Rectal smooth muscle tissue (tissue), 1 donor: ENCODE results near the gene CMSS1.
A peak's percentile ranks its signal among the peaks of the same experiment; 100 is the strongest.
"Not testable (repeated sequence)": the region's sequence is repeated elsewhere in the genome, so short reads cannot be mapped to it uniquely, and the experiment has no call there.

Experiments
- H3K27ac ChIP-seq: one replicate; pipeline ENCODE4 v1.7.0; 2013; ENCODE audit warnings: low read depth, low read length, inconsistent platforms
- H3K27me3 ChIP-seq: one replicate; pipeline ENCODE4 v1.7.0; 2013; ENCODE audit warnings: low read length; ENCODE audit not compliant: control insufficient read depth, insufficient read depth
- H3K36me3 ChIP-seq: one replicate; pipeline ENCODE4 v1.7.0; 2013; ENCODE audit warnings: low read length; ENCODE audit not compliant: control insufficient read depth, insufficient read depth
- H3K4me1 ChIP-seq: one replicate; pipeline ENCODE4 v1.7.0; 2013; ENCODE audit warnings: low read length; ENCODE audit not compliant: control insufficient read depth, insufficient read depth
- H3K4me3 ChIP-seq: one replicate; pipeline ENCODE4 v1.7.0; 2013; ENCODE audit warnings: low read length
- H3K9ac ChIP-seq: one replicate; pipeline ENCODE4 v1.7.0; 2013; ENCODE audit warnings: low read length

Gene CMSS1

DNA sequence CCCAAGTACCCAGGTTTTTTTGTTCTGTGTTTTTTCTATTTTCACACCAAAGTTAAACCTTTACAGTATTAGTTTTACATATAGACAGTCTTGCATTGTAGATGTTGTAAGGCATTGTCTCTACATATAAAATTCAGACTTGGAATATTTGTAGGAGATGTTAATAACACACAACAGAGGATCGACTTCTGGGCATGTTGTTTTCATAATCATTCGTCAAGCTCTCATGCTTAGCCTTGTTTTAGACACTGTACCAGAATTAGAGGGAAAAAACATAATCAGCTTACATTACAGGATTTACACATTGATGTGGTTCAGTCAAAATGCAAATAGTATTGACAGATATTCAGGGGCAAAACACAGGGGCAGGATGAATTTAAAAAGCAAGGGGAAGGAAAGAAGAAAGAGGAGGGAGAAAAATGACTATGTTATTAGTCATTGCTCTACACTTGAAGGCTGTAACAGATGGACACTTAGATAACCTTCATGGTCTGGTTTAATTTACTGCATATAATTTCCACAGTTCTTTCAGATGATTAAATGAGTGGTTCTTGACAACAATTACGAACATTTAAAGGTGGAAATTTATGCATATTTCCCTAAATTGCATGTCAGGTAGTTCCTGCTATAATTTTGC lies 7.5 kb downstream of the CMSS1 start:
- Histone ChIP-seq H3K9ac (no peak overlapping the region), H3K27ac (no peak overlapping the region), H3K4me1 (no peaks in the 10 kb centered on the region), H3K36me3 (no peaks in the 10 kb centered on the region), H3K27me3 (no peaks in the 10 kb centered on the region), H3K4me3 (no peak overlapping the region)

DNA sequence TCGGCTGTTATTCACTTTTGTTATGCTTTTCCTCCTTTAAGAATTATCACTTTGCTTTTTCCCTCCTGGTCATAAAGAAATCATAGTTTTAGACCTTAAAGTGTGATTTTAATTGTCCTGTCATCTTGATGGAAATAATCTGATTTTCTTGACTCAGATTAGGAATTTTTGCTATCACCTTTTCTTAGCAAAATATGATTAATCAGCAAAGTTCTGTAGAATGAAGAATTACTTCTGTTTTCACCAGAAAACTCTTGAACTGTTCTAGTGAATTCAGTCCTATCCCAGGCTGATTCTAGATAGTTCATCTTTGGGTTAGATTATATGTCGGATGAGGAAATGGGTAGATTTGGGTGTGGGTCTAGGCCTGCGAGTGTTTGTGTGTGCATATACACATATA lies 12.2 kb downstream of the CMSS1 start:
- Histone ChIP-seq H3K27me3 (no peaks in the 10 kb centered on the region), H3K4me1 (no peaks in the 10 kb centered on the region), H3K9ac (no peak overlapping the region), H3K4me3 (no peak overlapping the region), H3K36me3 (no peaks in the 10 kb centered on the region), H3K27ac (no peak overlapping the region)

DNA sequence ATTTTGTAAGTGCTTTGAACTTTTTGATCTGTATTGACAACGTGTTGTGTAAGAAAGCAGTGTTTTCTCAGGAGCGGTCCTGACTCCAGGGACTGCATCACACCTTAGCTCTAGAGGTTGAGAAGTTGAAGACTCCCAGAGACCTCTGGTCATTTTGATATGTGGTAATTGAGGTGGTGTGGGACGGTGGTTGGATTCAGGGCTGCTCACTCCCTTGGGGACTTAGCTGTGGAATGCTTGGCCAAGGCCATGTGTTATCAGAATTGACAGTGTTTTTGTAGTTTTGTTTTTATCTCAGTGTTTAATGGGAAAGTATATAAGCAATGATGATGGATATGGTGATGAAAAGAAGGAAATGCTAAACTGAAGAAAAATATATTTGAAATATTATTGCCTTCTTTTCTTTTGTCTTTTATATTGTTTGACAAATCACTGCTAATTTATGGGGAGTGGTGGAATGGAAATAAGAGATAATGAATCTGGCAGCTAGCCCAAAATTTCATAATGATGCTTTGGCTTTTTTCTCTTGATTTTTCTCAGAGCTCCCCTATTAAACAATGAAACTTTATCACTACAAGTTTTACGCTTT lies 16.0 kb downstream of the CMSS1 start:
- H3K27me3 ChIP-seq = no peaks in the 10 kb centered on the region
- H3K36me3 ChIP-seq = no peaks in the 10 kb centered on the region
- H3K27ac ChIP-seq = peak overlapping the region; percentile 26
- no peak overlapping the region for H3K4me3 ChIP-seq
- H3K9ac ChIP-seq = no peak overlapping the region
- no peaks in the 10 kb centered on the region for H3K4me1 ChIP-seq

DNA sequence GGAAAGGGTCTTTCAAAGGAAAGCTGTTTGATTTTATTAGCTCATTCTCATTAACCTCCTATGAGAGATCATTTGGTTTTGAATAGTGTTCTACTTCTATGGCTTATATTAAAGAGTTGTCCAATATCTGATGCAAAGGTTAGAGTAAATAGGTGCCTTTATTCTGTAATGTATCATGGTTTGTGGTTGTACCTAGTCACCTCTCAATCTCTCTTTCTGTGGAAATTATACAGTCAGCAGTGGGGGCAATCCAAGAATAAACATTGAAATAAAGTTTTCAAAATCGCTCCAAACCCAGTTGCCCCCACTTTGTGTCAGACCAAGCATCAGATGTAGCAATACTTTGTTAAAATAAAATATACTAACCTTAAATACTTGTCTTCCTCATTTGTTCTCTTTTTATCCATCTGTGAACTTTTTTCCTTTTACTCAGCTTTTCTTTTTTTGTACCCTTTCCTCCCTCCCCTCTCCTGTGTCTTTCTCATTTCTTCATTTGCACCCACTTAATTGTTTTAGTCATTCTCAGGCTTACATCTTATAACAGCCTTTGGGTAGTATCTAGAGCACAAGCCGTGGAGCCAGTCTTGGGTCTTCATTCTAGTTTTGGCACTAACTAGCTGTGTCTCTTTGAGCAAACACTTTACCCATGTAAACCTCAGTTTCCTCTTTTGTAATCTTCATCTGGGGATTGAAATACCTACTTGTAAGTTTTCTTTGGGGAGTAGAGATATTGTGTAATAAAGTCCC lies 16.7 kb downstream of the CMSS1 start:
- no peaks in the 10 kb centered on the region for H3K36me3 ChIP-seq
- no peaks in the 10 kb centered on the region for H3K27me3 ChIP-seq
- H3K4me1 ChIP-seq = no peaks in the 10 kb centered on the region
- no peak overlapping the region for H3K9ac ChIP-seq
- no peak overlapping the region for H3K27ac ChIP-seq
- no peak overlapping the region for H3K4me3 ChIP-seq

DNA sequence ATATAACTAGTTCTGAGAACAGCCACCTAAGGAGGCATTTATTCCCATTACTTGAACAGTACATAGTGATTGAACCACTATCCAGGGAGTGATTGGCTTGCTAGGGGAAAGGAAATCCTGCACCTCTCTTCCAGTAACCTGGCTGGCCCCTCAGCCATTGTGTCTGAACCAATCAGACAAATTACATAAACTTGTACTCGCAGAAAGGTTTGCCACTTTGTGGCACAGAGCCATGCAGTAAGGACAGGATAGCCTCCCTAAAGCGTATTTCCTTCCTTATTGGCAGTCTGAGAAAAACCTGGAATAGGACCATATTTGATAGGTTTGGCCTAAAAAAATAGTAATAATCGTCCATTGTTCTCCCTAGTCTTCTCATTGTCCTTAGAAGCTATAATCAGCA lies 19.0 kb downstream of the CMSS1 start:
- H3K4me1 ChIP-seq = no peaks in the 10 kb centered on the region
- no peak overlapping the region for H3K4me3 ChIP-seq
- H3K27ac ChIP-seq = no peak overlapping the region
- no peaks in the 10 kb centered on the region for H3K27me3 ChIP-seq
- no peaks in the 10 kb centered on the region for H3K36me3 ChIP-seq
- H3K9ac ChIP-seq = no peak overlapping the region

DNA sequence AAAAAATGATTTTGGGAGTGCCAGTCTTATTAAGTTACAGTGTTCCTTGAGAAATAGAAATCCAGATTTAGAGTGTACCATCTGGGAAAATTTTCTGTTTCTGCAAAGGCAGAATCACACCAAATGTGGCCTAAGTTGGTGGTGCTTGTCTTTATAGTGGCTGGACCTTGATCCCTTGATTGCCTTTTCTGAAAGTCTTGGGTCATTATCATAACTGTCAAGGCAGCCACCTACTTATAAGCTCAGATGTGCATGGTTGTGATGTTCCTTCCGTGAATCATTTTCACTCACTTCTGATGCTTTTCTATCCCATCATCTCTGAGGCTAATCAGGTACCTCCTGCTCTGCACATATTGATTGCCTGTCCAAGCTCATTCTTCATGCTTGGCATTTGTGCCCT lies 20.1 kb downstream of the CMSS1 start:
- Histone ChIP-seq H3K27ac (no peak overlapping the region), H3K4me1 (peaks cover 1% of the 10 kb centered on the region), H3K27me3 (no peaks in the 10 kb centered on the region), H3K4me3 (no peak overlapping the region), H3K36me3 (no peaks in the 10 kb centered on the region), H3K9ac (no peak overlapping the region)

DNA sequence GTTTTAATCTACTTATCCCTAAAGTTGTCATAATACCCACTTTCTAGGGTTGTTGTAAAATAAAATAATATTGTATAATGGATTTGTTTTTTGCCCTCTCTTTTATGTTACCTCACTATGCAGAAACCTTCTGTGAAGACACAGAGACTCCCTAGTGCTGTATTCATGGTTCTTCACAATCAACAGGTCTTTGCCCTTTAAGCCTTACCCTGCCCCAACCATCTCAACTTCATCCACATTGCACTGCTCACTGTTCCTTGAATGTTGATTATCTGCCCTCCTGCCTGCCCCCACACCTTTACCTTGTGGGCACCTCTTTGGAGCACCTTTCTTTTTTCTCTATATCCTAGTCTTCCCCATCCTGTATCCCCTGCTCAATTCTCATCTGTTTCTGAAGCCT lies 21.1 kb downstream of the CMSS1 start:
- Histone ChIP-seq H3K27ac (no peak overlapping the region), H3K9ac (no peak overlapping the region), H3K27me3 (no peaks in the 10 kb centered on the region), H3K4me3 (no peak overlapping the region), H3K4me1 (peaks cover 7% of the 10 kb centered on the region), H3K36me3 (no peaks in the 10 kb centered on the region)

DNA sequence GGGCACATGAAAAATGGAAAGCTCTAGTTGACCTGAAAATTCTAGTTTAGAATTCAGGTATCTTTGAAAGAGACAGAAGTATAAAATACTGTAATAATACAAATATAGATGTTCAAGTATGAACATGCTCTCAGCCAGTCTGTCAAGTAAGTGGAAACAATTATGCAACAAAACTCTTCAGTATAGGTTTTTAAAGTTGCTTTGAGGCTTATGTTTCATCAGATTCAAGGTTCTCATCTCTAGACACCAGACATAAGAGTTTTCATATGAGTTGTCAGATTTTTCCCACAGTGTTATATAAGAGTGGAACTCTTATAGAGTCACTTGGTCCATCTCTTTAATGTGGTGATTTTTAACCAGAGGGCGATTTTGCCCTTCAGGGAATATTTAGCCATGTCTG lies 22.0 kb downstream of the CMSS1 start:
- Histone ChIP-seq H3K9ac (no peak overlapping the region), H3K4me3 (no peak overlapping the region), H3K4me1 (peaks cover 14% of the 10 kb centered on the region), H3K36me3 (no peaks in the 10 kb centered on the region), H3K27me3 (no peaks in the 10 kb centered on the region), H3K27ac (no peak overlapping the region)

DNA sequence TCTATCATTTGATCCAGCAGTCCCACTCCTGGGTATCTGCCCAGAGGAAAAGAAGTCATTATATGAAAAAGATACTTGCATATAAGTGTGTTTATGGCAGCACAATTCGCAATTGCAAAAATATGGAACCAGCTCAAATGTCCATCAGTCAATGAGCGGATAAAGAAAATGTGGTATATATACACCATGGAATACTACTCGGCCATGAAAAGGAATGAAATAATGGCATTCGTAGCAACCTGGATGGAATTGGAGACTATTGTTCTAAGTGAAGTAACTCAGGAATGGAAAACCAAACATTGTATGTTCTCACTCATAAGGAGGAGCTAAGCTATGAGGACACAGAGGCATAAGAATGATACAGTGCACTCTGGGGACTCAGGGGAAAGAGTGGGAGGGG lies 24.3 kb downstream of the CMSS1 start:
- H3K27ac ChIP-seq, H3K9ac ChIP-seq: not testable (repeated sequence)
- peaks cover 30% of the 10 kb centered on the region for H3K4me1 ChIP-seq

DNA sequence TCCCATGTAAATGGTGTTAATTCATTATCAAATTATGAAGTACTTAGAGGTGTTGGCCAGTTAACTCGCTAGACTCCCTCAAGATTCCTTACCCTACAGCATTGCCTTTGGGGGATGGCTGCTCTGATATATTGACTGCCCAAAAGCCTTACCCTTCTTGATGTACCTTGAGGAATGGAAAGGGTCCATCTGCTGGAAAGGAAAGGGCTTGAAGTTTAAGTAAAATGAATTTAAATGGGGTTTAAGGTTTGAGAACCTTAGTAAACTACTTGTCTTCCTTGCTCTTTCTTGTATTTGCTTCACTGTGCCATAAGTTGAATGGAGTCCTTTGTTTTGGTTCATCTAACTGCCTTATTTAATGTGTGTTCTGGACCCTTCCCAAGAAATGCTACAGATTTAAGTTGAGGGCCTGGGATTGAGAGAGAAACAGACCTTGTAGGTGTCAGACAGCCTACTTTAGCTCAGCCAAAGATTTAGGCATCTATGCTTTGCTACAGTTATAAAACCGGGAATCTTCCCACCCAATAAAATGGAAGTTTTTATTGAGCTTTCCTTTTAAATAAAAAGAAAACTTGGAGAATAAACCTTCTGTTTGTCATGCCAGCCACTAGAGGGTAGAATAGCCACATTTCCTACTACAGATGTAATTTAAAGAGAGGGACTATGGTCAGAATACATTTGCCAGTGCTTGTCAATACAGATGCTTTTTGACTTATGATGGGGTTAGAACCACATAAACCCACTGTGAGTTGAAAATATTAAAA lies 25.3 kb downstream of the CMSS1 start:
- no peak overlapping the region for H3K4me3 ChIP-seq
- H3K9ac ChIP-seq = no peak overlapping the region
- no peaks in the 10 kb centered on the region for H3K27me3 ChIP-seq
- no peaks in the 10 kb centered on the region for H3K36me3 ChIP-seq
- peaks cover 35% of the 10 kb centered on the region for H3K4me1 ChIP-seq
- H3K27ac ChIP-seq = peak overlapping the region; percentile 81

More for the DNA sequence above, 24.3 kb downstream of the CMSS1 start:
- not testable (repeated sequence) for H3K36me3 ChIP-seq, H3K27me3 ChIP-seq, H3K4me3 ChIP-seq

DNA sequence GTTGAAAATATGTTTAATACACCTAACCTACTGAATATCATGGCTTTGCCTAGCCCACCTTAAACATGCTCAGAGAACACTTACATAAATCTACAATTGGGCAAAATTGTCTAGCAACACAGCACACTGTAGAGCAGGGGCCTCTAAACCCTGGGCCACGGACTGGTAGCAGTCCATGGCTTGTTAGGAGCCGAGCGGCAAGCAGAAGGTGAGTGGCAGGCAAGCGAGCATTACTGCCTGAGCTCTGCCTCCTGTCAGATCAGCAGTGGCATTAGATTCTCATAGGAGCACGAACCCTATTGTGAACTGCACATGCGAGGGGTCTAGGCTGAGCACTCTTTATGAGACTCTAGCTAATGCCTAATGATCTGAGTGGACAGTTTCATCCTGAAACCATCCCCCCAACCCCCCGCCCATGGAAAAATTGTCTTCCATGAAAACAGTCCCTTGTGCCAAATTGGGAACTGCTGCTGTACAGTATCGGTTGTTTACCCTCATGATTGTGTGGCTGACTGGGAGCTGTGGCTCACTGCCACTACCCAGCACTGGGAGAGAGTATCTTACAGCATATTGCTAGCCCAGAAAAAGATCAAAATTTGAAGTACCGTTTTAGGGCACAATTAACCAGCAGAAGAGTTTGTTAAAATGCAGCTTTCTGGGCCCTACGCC lies 26.1 kb downstream of the CMSS1 start:
- H3K36me3 ChIP-seq = no peaks in the 10 kb centered on the region
- peaks cover 42% of the 10 kb centered on the region for H3K4me1 ChIP-seq
- H3K4me3 ChIP-seq = no peak overlapping the region
- no peak overlapping the region for H3K9ac ChIP-seq
- H3K27ac ChIP-seq = peak overlapping the region; percentile 81
- no peaks in the 10 kb centered on the region for H3K27me3 ChIP-seq

DNA sequence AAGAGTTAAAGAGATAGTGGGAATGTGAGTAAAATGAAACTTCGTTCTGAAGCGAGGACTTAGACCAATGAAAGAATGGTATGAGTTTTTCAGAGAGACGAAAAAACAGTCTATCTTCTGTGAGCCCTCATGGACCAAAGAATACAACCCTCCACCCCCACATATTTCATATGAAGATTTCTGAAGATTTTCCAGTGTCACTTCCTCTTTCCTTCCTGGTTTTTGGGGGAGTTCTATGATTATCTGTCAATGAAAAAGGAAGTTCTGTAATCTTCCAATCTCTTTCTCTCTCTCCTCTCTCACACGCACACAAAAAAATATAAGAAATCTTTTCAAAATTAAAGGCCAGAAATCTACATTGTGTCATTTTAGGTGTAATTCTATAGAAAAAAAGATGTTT lies 27.7 kb downstream of the CMSS1 start:
- Histone ChIP-seq H3K4me1 (peaks cover 47% of the 10 kb centered on the region), H3K27ac (peak overlapping the region; percentile 71)

More for the DNA sequence above, 27.7 kb downstream of the CMSS1 start:
- no peak overlapping the region for H3K9ac ChIP-seq
- peaks cover 2% of the 10 kb centered on the region for H3K36me3 ChIP-seq
- H3K27me3 ChIP-seq = no peaks in the 10 kb centered on the region
- H3K4me3 ChIP-seq = no peak overlapping the region
